Vagina (tissue), 2 donors: ENCODE data around the gene RCAN1.

Experiments
- CTCF ChIP-seq, 3 experiments: fragments of 450-650 bp in 2 of 3; fragments of 200-600 bp in 1 of 3; sonication (generic) in 1 of 3; IDR thresholded peaks; one replicate each; pipeline ENCODE4 v1.5.1; 2017 to 2019; ENCODE audit warnings: antibody characterized with exemption in 3 of 3, mild to moderate bottlenecking in 2 of 3, moderate library complexity in 2 of 3
- POLR2A ChIP-seq, 2 donors: fragments of 450-650 bp; IDR thresholded peaks; one replicate each; pipeline ENCODE4 v1.6.1; 2017; ENCODE audit warnings: antibody characterized with exemption in 2 of 2, mild to moderate bottlenecking in 2 of 2, moderate library complexity in 2 of 2
- POLR2AphosphoS5 ChIP-seq, 2 donors: sonication (generic); formaldehyde crosslinking; IDR thresholded peaks; one replicate each; pipeline ENCODE4 v1.9.0; 2017; ENCODE audit warnings: antibody characterized with exemption in 2 of 2, mild to moderate bottlenecking in 2 of 2, low read depth in 1 of 2; ENCODE audit not compliant: insufficient read depth in 1 of 2

GRCh38 chr21:34583926-34584563 lies 30.9 kb downstream of the RCAN1 start:
- TF ChIP-seq CTCF (IDR thresholded peaks at IDR 0.05) = no peak
- no peak for TF ChIP-seq POLR2A (IDR thresholded peaks at IDR 0.05)
- no peak for TF ChIP-seq POLR2AphosphoS5 (IDR thresholded peaks at IDR 0.05; ENCODE audit: insufficient read depth in 1 of 2, low read depth in 1 of 2)
